ENCODE results near the gene SOCS3. TPM values are rescaled to one million over a fixed set of nuclear protein-coding genes. Genes with fewer than 3 reads are reported as not detected.
A peak's percentile ranks its signal among the peaks of the same experiment; 100 is the strongest.

Gene SOCS3
- total RNA-seq, 1 donor from 2014 or later: 3.1 TPM

GRCh38 chr17:78379131-78379491 is 19.2 kb upstream of the SOCS3 start:
- peaks cover 32% of the 10 kb centered on the region for H3K4me1 Mint-ChIP-seq (ENCODE audit: low read depth, unreplicated experiment)
- peak overlapping the region; percentile 99 for H3K4me3 Mint-ChIP-seq (ENCODE audit: unreplicated experiment)
- no peaks in the 10 kb centered on the region for H3K36me3 Mint-ChIP-seq (ENCODE audit: unreplicated experiment)
- H3K27me3 Mint-ChIP-seq (ENCODE audit: unreplicated experiment): peaks cover 4% of the 10 kb centered on the region
- H3K27ac Mint-ChIP-seq (ENCODE audit: unreplicated experiment): peak overlapping the region; percentile 94
- DNase-seq: no peak
- no peak for TF ChIP-seq CTCF (IDR thresholded peaks at IDR 0.05; ENCODE audit: partially characterized antibody, unreplicated experiment)
- peaks cover 7% of the 10 kb centered on the region for H3K9me3 Mint-ChIP-seq (ENCODE audit: unreplicated experiment)

- Mint-ChIP-seq H3K27ac (ENCODE audit: unreplicated experiment) (peak within 1 kb of the TSS; percentile 94), H3K36me3 (ENCODE audit: unreplicated experiment) (no peaks in the 10 kb centered on the region), H3K4me1 (ENCODE audit: low read depth, unreplicated experiment) (peaks cover 30% of the 10 kb centered on the region), H3K9me3 (ENCODE audit: unreplicated experiment) (peaks cover 7% of the 10 kb centered on the region), H3K4me3 (ENCODE audit: unreplicated experiment) (peak within 1 kb of the TSS; percentile 99), H3K27me3 (ENCODE audit: unreplicated experiment) (peaks cover 4% of the 10 kb centered on the region)
- DNase-seq: peak; percentile 85
- TF ChIP-seq CTCF (IDR thresholded peaks at IDR 0.05; ENCODE audit: partially characterized antibody, unreplicated experiment): no peak
Observed at GRCh38 chr17:78378225-78379130, 18.6 kb upstream of the SOCS3 start, which contains the start of gene PGS1. Gene PGS1 (plus strand): TSS chr17:78378649. CDS start chr17:78378666, 17 bp downstream.

- peak overlapping the region; percentile 54 for H3K27ac Mint-ChIP-seq (ENCODE audit: unreplicated experiment)
- H3K4me3 Mint-ChIP-seq (ENCODE audit: unreplicated experiment): peak overlapping the region; percentile 75
- peaks cover 30% of the 10 kb centered on the region for H3K4me1 Mint-ChIP-seq (ENCODE audit: low read depth, unreplicated experiment)
- no peak for TF ChIP-seq CTCF (IDR thresholded peaks at IDR 0.05; ENCODE audit: partially characterized antibody, unreplicated experiment)
- H3K9me3 Mint-ChIP-seq (ENCODE audit: unreplicated experiment): peaks cover 7% of the 10 kb centered on the region
- DNase-seq: no peak
- no peaks in the 10 kb centered on the region for H3K36me3 Mint-ChIP-seq (ENCODE audit: unreplicated experiment)
- H3K27me3 Mint-ChIP-seq (ENCODE audit: unreplicated experiment): peaks cover 6% of the 10 kb centered on the region
Observed at GRCh38 chr17:78377858-78378224, 18.0 kb upstream of the SOCS3 start.

GRCh38 chr17:78376161-78376560 is 16.3 kb upstream of the SOCS3 start:
- H3K4me1 Mint-ChIP-seq (ENCODE audit: low read depth, unreplicated experiment): peaks cover 19% of the 10 kb centered on the region
- no peak for TF ChIP-seq CTCF (IDR thresholded peaks at IDR 0.05; ENCODE audit: partially characterized antibody, unreplicated experiment)
- no peaks in the 10 kb centered on the region for H3K36me3 Mint-ChIP-seq (ENCODE audit: unreplicated experiment)
- H3K27ac Mint-ChIP-seq (ENCODE audit: unreplicated experiment): no peak overlapping the region
- H3K4me3 Mint-ChIP-seq (ENCODE audit: unreplicated experiment): no peak overlapping the region
- H3K27me3 Mint-ChIP-seq (ENCODE audit: unreplicated experiment): peaks cover 5% of the 10 kb centered on the region
- DNase-seq: no peak
- H3K9me3 Mint-ChIP-seq (ENCODE audit: unreplicated experiment): peaks cover 5% of the 10 kb centered on the region
